ENCODE data around the gene CALN1.

Gene CALN1

GRCh38 chr7:71857338-71857737 is 554.8 kb downstream of the CALN1 start:
- Histone ChIP-seq H3K9me3 (replicated peaks; ENCODE audit: insufficient read depth, low read length) (no peaks in the 10 kb centered on the region), H3K4me3 (ENCODE audit: low read length) (no peak overlapping the region), H3K36me3 (replicated peaks; ENCODE audit: insufficient read depth, low read length) (no peaks in the 10 kb centered on the region), H3K27ac (ENCODE audit: low read length) (no peak overlapping the region), H3K9me2 (replicated peaks; ENCODE audit: insufficient read depth, low read length) (no peaks in the 10 kb centered on the region), H3K4me1 (ENCODE audit: low read length) (no peaks in the 10 kb centered on the region), H3F3A (ENCODE audit: insufficient read depth, low read length) (no peaks in the 10 kb centered on the region), H3K79me2 (ENCODE audit: low read length) (no peaks in the 10 kb centered on the region), H3K9ac (ENCODE audit: low read length) (no peak overlapping the region), H2AFZ (ENCODE audit: low read length) (no peak overlapping the region), H3K27me3 (replicated peaks; ENCODE audit: insufficient read depth, low read length) (no peaks in the 10 kb centered on the region), H3K4me2 (ENCODE audit: low read depth, low read length) (no peak overlapping the region), H4K20me1 (ENCODE audit: insufficient read depth, low read length) (no peaks in the 10 kb centered on the region)
- DNase-seq = no peak
- TF ChIP-seq CTCF (IDR thresholded peaks at IDR 0.05; ENCODE audit: low read length) (no peak), EZH2phosphoT487 (IDR thresholded peaks at IDR 0.05; ENCODE audit: low read length) (no peak), EZH2 (optimal IDR thresholded peaks at IDR 0.05; ENCODE audit: low read depth, low read length) (no peak)

GRCh38 chr7:71854546-71855397 is 557.4 kb downstream of the CALN1 start:
- Histone ChIP-seq H3K9ac (ENCODE audit: low read length) (no peak overlapping the region), H3K9me2 (replicated peaks; ENCODE audit: insufficient read depth, low read length) (no peaks in the 10 kb centered on the region), H2AFZ (ENCODE audit: low read length) (no peak overlapping the region), H3K4me2 (ENCODE audit: low read depth, low read length) (no peak overlapping the region), H3K9me3 (replicated peaks; ENCODE audit: insufficient read depth, low read length) (no peaks in the 10 kb centered on the region), H4K20me1 (ENCODE audit: insufficient read depth, low read length) (no peaks in the 10 kb centered on the region), H3K4me1 (ENCODE audit: low read length) (no peaks in the 10 kb centered on the region), H3K27me3 (replicated peaks; ENCODE audit: insufficient read depth, low read length) (no peaks in the 10 kb centered on the region), H3K36me3 (replicated peaks; ENCODE audit: insufficient read depth, low read length) (no peaks in the 10 kb centered on the region), H3K4me3 (ENCODE audit: low read length) (no peak overlapping the region), H3K79me2 (ENCODE audit: low read length) (no peaks in the 10 kb centered on the region), H3F3A (ENCODE audit: insufficient read depth, low read length) (no peaks in the 10 kb centered on the region), H3K27ac (ENCODE audit: low read length) (no peak overlapping the region)
- DNase-seq = no peak
- TF ChIP-seq CTCF (IDR thresholded peaks at IDR 0.05; ENCODE audit: low read length) = no peak
- no peak for TF ChIP-seq EZH2 (optimal IDR thresholded peaks at IDR 0.05; ENCODE audit: low read depth, low read length)
- TF ChIP-seq EZH2phosphoT487 (IDR thresholded peaks at IDR 0.05; ENCODE audit: low read length) = no peak

- Histone ChIP-seq H3K36me3 (replicated peaks; ENCODE audit: insufficient read depth, low read length) (no peaks in the 10 kb centered on the region), H3K4me1 (ENCODE audit: low read length) (no peaks in the 10 kb centered on the region)
Measured at GRCh38 chr7:71851776-71852498, 560.2 kb downstream of the CALN1 start.

More at GRCh38 chr7:71851776-71852498, 560.2 kb downstream of the CALN1 start:
- Histone ChIP-seq H2AFZ (ENCODE audit: low read length) (no peak overlapping the region), H3K27ac (ENCODE audit: low read length) (no peak overlapping the region), H3K4me2 (ENCODE audit: low read depth, low read length) (no peak overlapping the region), H3F3A (ENCODE audit: insufficient read depth, low read length) (no peaks in the 10 kb centered on the region), H3K9ac (ENCODE audit: low read length) (no peak overlapping the region), H3K79me2 (ENCODE audit: low read length) (no peaks in the 10 kb centered on the region), H3K27me3 (replicated peaks; ENCODE audit: insufficient read depth, low read length) (no peaks in the 10 kb centered on the region), H3K9me3 (replicated peaks; ENCODE audit: insufficient read depth, low read length) (no peaks in the 10 kb centered on the region), H4K20me1 (ENCODE audit: insufficient read depth, low read length) (no peaks in the 10 kb centered on the region), H3K4me3 (ENCODE audit: low read length) (no peak overlapping the region), H3K9me2 (replicated peaks; ENCODE audit: insufficient read depth, low read length) (no peaks in the 10 kb centered on the region)
- TF ChIP-seq EZH2 (optimal IDR thresholded peaks at IDR 0.05; ENCODE audit: low read depth, low read length) (no peak), CTCF (IDR thresholded peaks at IDR 0.05; ENCODE audit: low read length) (no peak), EZH2phosphoT487 (IDR thresholded peaks at IDR 0.05; ENCODE audit: low read length) (no peak)
- no peak for DNase-seq
